HS-5 (cell line): ENCODE measurements around the gene NPS.

Experiments
- DNase-seq: peaks from one replicate; pipeline ENCODE4 v3.0.0-alpha.2; 2012; ENCODE audit warnings: low read depth

Gene NPS, protein sequence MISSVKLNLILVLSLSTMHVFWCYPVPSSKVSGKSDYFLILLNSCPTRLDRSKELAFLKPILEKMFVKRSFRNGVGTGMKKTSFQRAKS

GRCh38 chr10:127549009-127549408, at the start of gene NPS:
Gene NPS (plus strand): TSS chr10:127549309. CDS start chr10:127549369, 60 bp downstream.
- DNase-seq, result no peak

GRCh38 chr10:127500127-127500526, 49.0 kb upstream of the NPS start:
- no peak for DNase-seq

DNA sequence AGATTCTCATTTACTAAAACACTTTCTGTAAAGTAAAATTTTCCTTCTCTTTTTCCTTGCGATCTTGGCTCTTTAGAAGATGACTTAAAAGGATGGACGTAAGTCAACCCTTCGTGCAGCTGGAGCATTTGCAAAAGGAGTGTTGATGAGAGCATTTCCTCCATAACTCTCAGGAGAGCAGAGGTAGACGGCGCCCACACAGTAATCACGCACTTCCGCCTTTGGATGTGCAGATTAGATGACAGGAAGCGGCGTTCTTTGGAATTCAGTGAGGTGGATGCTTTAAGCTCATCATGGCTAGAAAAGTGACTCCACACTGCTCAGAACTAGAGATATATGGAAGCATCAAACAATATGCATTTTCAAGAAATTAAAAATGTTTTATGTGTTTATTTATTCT, 43.0 kb upstream of the NPS start:
- no peak for DNase-seq

DNA sequence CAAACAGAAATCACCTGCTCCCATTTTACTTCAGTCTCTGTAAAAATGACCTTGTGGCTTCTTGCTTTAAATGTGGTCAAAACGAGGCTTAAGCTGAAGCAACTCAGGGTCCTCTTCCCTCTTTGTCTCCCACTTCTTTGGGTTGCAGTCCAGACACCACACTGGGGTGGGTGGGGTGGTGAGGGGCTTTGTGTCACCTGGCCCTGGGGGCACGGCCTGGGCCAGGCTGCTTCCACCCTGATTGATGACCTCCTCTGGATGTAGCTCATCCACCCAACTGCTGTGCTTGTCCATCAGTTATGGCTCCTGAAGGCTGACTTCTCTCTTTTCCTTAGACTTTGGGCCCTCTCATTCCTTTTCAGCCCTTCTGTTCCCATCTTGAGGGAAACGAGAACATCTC, 26.8 kb upstream of the NPS start:
- no peak for DNase-seq

DNA sequence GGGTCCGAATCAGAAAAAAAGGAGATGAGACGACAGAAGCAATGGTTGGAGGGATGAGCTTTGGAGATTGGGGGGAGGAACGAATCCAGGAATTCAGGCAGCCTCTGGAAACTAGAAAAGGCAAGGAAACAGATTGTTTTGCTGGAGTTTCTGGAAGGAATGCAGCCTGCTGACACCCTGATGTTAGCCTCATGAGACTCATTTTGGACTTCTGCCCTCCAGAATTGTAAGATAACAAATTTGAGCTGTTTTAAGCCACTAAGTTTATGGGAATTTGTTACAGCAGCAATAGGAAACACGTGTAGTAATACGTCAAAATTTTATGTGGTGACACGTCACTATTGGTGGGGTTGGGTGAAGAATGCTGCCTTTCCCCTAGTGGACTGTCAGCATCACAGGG, 25.6 kb upstream of the NPS start:
- DNase-seq, result no peak

DNA sequence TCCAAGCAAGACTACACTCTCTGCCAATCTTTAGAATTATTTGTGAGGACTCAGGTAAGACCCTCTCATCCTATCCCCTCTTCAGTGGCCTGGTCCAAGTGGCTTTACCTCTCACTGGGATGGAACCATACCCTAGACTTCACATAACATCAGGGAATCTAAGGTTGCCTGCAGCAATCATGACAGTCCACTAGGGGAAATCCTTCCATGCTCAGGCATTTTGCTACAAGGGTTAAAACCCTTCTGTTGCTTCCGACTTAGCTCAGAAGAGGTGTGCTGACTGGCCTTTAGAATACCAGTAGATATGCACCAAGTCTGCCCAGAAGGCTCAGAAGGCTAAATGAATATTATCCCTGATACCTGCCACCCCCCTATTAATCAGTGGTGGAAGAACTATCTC, 24.9 kb upstream of the NPS start:
- no peak for DNase-seq

- no peak for DNase-seq
These were observed 24.0 kb upstream of the NPS start for GRCh38 chr10:127524908-127525665.

GRCh38 chr10:127525686-127526085, 23.4 kb upstream of the NPS start:
- no peak for DNase-seq

DNA sequence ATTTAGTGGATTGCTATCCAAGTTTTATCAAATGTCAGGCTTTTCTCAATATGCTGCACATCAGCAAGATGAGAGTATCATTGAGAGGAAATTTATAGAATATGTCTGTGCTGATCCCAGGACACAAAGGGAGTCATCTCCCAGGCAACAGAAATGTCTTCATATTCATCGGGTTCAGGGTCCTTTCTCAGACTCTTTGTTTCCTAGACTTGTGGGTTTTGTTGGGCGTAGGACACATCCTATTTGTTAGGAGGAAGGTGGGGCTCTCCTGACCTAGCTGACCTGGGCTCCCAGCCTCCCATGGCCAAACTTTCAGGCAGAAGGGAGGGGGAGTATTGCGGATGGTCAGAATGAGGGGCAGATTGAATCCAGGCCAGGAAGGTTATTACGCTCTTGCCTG, 22.9 kb upstream of the NPS start:
- no peak for DNase-seq

DNA sequence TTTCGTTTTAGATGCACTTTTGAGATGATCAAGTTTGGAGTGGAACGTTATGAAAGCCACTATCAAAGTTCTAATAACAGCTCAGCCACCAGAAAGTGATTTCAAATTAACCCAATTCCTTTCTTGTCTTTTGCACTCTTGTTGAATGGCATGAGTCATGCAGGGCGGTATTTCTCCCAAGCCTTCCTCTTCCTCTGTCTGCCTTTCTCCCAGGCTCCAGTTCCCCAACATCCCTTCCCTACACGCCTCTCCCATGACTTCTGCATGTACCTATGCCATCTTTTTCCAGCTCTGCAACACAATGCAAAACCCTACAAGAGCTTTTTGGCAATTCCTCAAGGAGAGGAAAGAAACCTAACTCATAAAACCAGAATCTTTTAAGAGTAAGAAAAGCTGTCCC, 21.8 kb upstream of the NPS start:
- DNase-seq, result no peak

GRCh38 chr10:127527891-127528290, 21.2 kb upstream of the NPS start:
- no peak for DNase-seq

DNA sequence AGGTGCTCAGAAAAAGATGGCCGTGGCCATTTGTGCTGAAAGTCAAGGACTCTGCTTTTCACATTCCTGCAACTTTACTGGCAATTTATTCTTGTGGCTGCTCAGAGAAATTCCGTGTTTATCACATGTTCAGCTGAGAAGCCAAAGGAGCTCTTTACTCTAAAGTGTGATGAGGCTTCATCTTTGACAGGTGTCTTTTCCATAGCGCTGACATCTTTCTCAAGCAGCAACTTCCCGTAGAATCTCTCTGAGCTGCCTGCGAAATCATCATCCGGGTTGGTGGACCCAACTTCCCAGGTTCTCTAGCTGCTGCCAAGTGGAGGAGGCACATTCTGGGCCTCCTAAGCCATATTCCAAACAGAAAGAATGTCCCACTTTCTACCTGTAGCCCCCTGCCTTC, 16.9 kb upstream of the NPS start:
- no peak for DNase-seq

GRCh38 chr10:127532659-127533058, 16.4 kb upstream of the NPS start:
- no peak for DNase-seq

GRCh38 chr10:127534074-127534473, 15.0 kb upstream of the NPS start:
- DNase-seq, result no peak

DNA sequence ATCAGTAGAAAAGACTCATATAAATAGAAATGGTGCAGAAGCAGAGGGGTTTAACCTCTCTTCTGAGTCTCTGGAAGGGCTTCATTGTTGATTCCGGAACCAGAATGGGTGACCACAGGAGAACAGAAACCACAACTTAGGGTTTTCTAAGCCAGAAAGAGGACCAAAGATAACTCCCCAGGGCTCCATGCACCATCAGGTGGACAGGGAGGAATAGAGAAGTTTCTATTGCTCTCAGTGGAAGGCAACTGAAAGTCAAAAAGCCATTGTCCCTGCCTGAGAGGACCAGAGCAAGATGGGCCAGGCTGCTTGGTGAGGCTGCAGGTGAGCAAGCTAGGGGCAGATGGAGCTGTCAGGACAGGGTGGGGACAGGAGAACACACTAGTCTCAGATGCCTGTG, 14.6 kb upstream of the NPS start:
- no peak for DNase-seq

GRCh38 chr10:127535802-127536515, 13.2 kb upstream of the NPS start:
- DNase-seq, result no peak

GRCh38 chr10:127536972-127537760, 11.9 kb upstream of the NPS start:
- DNase-seq, result no peak

DNA sequence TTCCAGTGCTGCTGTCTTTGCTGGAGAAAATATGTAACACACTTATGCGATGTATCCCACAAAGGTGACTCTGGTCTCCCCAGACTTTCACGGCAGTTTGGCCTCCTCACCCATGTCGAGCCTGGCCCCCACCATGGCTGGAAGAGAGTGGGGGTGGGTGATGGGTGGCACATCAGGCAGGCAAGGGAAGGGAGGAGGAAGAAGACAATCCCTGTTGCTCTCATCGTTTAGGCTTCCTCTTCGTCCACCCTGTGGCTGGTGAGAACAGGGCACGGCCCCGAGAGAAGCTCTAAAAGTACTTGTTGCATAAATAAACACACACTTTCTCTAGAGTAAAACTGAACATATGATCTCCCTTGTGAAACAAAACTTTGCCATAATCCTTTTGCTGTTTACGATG, 11.2 kb upstream of the NPS start:
- DNase-seq, result no peak

GRCh38 chr10:127548022-127548421, 1.1 kb upstream of the NPS start:
- no peak for DNase-seq

- DNase-seq, result no peak
These were observed 1.8 kb downstream of the NPS start for GRCh38 chr10:127550861-127551260.

DNA sequence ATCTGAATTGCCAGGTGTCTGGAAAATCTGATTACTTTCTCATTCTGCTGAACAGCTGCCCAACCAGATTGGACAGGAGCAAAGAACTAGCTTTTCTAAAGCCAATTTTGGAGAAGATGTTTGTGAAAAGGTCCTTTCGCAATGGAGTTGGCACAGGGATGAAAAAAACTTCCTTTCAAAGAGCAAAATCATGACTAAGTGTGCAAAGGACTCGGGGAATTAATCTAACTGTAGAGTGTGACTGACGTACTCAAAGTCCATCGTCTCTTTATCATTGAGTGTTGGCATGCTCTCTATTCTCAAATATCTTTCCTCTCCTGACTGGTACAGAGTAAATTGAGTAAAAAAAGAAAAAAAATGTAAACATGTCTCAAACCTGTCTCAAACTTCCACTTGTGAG, 3.3 kb downstream of the NPS start:
- DNase-seq, result no peak

GRCh38 chr10:127553417-127553816, 4.3 kb downstream of the NPS start:
- no peak for DNase-seq

DNA sequence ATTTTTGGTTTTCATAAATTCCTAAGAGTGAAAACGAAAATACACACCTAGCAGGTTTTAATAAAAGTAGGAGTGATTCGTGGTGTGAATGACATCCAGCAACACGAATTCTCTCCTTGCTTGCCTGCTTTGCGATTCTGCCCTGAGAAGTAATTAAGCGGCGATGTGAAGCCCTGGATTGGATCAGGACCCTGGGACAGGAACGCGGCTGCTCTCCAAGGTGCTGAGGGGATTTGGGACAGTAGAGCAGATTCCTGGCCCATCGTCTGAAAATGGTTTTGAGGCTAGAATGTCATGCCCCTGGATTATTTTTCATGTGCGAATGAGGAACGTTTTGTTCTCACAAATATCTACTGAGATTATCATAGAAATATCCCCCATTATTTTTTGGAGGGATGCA, 7.8 kb downstream of the NPS start:
- no peak for DNase-seq
